ENCODE measurements around the gene FLYWCH2.
A peak's percentile ranks its signal among the peaks of the same experiment; 100 is the strongest.

The FLYWCH2 gene

GRCh38 chr16:2884041-2884451 lies 1.0 kb downstream of the FLYWCH2 start:
- DNase-seq, result no peak

- no peak for DNase-seq
Measured at GRCh38 chr16:2894231-2894630, 11.2 kb downstream of the FLYWCH2 start.

GRCh38 chr16:2895813-2896212 lies 12.8 kb downstream of the FLYWCH2 start:
- no peak for DNase-seq

DNA sequence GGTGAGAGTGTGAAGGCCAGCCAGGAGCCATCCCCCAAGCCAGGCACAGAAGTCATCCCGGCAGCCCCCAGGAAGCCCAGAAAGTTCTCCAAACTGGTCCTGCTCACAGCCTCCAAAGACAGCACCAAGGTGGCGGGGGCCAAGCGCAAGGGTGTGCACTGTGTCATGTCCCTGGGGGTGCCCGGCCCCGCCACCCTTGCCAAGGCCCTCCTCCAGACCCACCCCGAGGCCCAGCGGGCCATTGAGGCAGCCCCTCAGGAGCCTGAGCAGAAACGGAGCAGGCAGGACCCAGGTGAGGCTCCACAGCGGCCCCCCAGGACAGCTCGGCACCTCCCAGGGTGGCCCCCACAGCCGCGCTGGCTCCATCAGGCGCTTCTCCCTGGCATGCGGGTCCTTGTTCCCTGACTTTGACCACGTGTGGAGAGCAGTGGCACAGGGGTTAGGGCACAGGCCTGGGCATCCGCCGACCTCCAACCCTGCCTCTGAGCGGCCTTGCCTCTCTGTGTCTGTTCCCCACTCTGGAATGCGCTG lies 13.5 kb downstream of the FLYWCH2 start:
- no peak for DNase-seq

DNA sequence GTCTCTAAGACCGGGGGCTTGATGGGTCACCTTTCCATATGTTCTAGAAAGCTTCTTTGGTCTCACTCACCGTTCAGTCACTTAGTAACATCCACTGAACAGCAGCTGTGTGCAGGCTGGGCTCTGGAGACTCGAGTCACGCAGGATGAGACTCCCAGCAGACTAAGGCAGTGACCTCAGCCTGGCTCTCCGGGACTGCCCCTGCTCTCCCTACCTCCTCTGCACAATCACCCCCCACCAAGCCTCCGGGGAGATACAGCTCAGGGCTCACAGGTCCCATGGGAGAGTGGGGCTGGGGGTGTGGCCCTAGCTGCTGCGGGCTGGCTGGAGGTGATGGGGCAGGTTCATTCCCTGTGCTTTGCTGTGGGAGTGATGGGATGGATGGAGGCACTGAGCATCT lies 14.1 kb downstream of the FLYWCH2 start:
- no peak for DNase-seq

DNA sequence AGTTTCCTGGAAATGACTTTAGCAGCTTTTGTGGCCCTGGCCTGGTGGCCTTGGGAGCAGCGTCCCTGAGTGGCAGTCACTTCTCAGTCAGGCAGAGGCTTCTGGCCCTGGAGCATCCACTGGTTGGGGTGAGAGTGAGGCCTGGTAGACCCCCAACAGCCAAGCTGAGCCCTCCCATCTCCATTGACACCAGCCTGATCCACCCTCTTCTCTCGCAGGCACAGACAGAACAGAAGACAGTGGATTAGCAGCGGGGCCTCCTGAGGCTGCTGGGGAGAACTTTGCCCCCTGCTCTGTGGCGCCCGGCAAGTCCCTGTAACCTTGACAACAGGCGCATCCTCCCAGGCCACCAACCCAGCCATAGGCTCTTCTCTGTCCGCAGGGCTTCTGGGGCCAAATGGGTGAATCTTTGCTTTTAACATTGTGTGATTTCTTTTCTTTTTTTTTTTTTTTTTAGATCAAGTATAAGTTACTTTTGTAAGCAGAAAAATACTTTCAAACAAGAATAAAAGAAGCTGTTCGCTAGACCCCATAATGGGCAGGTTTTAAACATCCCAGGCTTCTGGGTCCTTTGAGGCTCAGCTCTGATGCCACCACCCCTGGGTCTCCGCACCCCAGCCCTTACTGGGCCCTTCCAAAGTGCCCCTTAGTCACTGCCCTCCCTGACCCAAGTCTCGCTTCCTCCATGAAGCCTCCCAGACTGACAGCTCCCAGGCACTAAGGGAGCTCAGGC lies 16.0 kb downstream of the FLYWCH2 start:
- DNase-seq, result no peak

DNA sequence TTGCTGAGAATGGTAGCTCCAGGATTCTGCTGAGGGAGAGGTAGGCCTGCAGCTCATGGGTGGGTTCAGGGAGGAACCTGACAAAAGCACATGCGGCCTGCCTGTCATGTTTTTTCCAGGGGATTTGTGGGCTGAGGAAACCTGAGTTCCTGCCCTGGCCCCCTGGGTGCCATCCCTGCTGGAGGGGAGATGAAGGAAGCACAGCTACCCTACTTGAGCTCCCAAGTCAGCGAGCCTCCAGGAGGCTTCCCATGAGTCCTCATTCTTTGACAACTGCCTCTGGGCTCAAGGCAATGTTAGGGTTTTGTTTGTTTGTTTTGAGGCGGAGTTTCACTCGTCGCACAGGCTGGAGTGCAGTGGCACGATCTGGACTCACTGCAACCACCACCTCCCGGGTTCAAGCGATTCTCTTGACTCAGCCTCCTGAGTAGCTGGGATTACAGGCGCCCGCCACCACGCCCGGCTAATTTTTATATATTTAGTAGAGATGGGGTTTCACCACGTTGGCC lies 16.6 kb downstream of the FLYWCH2 start:
- DNase-seq, result no peak

DNA sequence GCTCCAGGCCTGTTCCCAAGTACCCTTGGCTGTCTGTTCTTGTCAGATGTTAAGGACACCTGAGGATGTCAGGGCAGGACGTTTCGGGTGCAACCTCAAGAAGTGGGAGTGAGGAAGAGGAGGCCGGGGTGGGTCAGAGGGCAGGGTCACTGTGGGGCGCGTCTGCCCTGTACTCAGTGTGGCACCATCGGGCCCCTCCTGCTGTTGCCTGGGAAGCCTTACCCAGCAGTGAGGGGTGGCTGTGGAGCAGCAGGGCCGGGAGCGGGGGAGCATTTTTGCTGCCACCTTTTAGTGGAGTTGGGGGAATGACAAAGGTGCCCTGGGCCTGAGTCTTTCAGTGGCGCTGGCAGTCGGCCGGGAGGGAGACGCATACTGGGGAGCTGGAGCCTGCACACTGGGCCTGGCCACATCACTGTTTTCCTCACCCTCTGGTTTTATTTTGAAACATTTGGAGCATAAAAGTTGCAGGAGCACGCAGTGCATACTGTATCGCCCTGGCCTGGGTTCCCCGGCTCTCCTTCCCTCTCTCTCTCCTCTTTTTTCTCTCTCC lies 17.6 kb downstream of the FLYWCH2 start:
- no peak for DNase-seq

GRCh38 chr16:2902337-2903130 lies 19.5 kb downstream of the FLYWCH2 start:
- no peak for DNase-seq

DNA sequence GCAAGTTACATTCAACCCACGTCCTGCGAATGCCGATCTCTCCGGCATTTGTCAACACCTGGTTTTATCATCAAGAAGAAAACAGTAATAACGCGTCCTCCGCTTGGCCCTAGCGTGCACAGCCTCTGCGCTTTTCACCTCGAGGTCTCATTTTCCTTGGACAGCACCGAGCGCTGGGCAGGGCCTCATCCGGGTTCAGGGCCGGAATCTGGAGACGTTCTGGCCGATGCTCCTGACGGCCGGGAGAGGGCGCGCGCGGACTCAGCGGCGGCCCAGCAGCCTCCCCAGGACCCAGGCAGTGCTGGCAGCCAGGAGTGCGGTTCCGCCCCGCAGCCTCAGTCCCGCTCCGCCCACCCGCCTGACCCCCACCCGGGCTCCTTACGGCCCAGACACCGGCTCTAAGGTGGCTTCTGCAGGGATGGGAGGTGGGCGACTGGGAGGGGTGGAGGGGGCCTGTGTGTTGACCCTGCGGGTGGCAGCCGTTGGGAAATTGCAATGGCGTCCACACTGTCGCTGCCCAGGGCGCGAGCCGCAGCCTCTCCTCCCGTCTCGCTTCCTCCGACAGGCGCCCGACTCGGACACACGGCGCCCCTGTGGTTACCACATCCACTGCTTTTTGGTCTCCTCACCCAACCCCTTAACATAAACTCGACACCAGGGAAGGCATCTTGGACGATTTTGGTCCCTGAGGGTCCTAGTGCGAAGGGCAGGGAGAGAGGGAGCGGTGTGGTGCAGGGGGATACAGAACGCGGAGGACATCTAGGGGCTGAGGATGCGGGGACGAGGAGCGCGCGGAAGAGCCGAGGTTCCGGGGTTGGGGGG lies 21.3 kb downstream of the FLYWCH2 start:
- peak; percentile 92 for DNase-seq

DNA sequence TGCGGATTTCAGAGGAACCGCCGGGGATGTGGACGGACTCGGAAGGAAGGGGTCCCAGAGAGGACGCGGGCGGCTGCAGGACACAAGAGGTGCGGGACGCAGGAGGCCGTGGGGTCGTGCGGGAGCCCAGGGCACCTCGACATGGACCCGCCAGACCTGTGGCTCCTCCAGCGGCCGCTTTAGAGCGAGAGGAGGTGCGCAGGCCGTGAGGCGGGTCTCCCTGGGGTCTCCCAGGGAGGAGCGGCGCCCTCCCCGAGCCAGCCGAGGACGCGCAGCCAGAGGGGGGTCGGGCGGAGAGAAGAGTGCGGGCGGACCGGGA lies 21.9 kb downstream of the FLYWCH2 start:
- no peak for DNase-seq

GRCh38 chr16:2905241-2905987 lies 22.4 kb downstream of the FLYWCH2 start:
- peak; percentile 100 for DNase-seq

DNA sequence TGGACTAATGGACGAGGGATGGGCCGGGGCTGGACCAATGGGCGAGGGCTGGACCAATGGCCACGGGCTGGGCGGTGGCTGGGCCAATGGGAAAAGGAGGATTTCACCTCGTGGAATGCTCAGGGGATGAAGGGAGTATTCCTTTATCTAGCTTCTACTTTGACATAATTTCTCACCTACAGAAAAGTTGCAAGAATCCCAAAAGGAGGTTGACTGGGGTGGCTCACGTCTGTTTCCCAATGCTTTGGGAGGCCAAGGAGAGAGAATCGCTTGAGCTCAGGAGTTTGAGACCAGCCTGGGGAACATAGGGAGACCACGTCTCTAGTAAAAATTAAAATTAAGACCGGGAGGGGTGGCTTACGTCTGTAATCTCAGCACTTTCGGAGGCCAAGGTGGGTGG lies 23.0 kb downstream of the FLYWCH2 start:
- no peak for DNase-seq

GRCh38 chr16:2907084-2907753 lies 24.2 kb downstream of the FLYWCH2 start:
- peak; percentile 60 for DNase-seq

GRCh38 chr16:2910441-2910969 lies 27.5 kb downstream of the FLYWCH2 start:
- no peak for DNase-seq

DNA sequence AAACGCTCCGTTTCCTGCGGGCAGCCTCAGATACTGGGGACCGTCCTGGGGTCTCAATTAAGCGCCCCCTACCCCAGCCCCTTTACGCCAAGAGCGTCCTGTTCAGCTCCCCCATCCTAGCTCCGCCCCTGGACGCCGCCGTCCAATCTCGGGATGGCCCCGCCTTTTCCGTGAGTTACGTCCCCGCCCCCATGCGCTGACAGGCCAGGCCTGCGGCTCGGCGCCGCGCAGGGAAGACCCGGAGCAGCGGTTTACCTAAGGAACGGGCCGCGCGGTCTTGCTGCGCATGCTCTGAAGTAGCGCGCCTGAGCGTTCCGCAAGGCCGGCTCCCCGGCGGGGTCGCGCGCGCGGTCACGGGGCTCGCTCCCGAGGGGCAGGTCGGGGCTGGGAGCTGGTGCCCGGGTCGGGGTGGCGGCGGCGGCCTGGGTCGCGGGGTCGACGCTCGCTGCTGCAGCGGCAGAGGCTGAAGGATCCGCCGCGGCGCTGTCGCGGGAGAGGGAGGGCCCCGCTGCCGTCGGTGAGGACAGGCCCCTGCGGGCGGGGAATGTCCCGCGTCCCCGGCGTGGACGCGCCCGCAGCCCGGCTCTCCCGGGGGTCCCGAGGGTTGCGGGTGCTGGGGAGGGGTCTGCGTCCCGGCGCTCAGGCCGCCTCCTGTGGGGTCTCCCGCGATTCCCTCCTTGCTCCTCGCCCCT lies 28.8 kb downstream of the FLYWCH2 start, which contains the start of gene FLYWCH1:
FLYWCH1 (plus strand) TSS at position 294 of the 692 bp plus-strand sequence. CDS start 17,755 bp downstream, outside the sequence.
- peak; percentile 98 for DNase-seq

DNA sequence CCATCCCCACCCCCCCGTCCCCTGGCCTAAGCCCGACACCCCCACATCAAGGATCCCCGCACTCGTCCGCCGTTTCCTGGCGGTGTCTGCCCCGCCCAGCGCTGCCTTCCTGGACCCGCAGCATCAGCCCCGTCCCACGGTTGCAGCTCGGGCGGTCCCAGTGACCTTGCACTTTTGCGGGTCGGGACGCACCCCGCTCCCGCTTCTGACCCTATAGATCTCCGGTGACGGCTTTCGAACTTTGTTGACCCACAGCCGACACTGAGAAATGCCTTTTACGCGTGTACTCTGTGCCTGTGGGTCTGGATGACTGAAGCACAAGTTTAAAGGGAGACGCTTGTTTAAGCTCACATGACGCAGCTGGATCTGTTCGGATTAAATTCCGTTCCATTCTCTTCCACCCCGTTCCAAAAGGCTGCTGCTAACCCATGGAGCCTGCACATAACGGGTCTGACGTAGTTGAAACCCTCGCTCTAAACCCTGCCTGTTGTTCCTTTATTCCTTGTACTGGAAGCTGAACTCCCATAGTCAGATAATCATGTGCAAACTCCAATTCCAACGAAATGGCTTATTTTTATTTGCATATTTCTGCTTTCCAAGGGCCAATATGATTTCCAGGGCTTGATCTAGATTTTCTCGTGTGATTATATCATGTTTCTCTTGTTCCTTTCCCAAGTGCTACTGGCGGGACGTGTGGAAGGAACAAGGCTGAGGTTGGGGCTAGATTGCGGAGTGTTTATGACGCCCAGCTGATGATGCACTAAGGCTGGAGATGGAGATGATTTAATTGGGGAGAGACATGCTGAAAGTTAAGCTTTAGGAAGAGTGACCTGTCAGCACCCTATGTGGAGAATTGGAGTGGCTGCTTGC lies 29.6 kb downstream of the FLYWCH2 start:
- DNase-seq, result peak; percentile 42

- DNase-seq, result no peak
Measured at GRCh38 chr16:2913603-2914002, 30.6 kb downstream of the FLYWCH2 start.

DNA sequence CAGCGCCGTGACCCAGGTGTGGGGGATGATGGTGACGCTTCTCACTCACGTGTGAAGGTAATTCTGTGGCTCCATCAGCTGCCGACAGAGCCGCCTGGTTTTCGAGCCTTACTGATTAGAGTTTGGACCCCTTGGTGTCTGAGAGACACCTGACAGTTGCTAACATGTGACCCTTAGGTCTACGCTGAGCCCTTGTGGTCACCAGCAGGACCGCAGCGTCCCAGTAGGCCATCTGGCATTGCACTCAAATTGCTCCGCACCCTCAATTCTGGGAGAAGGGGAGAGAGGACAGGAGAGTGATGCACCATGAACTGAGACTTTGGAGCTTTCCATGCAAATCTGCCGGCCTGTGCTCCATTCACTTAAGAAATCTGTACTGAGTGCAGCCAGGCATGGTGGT lies 31.2 kb downstream of the FLYWCH2 start:
- DNase-seq, result no peak
